Ovary (tissue), 9 donors: ENCODE measurements around the gene SEC23B. TPM values are rescaled to one million over a fixed set of nuclear protein-coding genes. Genes with fewer than 3 reads are reported as not detected.

Source experiments
- DNase-seq, 5 donors: peaks; one replicate each; pipeline ENCODE4 v3.0.0-alpha.2; 2019 to 2020
- H3K27ac ChIP-seq, 2 donors: fragments of 200-600 bp; one replicate each; pipeline versions ENCODE4 v1.5.1 to v1.8.0; 2019 to 2022
- H3K27me3 ChIP-seq: fragments of 200-600 bp; one replicate; pipeline ENCODE4 v1.8.0; 2022
- H3K36me3 ChIP-seq: fragments of 200-600 bp; sonication (generic); one replicate; pipeline ENCODE4 v1.5.1; 2019
- H3K4me1 ChIP-seq: one replicate; pipeline ENCODE4 v1.8.1; 2013; ENCODE audit warnings: mild to moderate bottlenecking, moderate library complexity; ENCODE audit not compliant: insufficient read depth
- H3K4me3 ChIP-seq: fragments of 200-600 bp; sonication (generic); one replicate; pipeline ENCODE4 v1.5.1; 2017
- H3K9me3 ChIP-seq, 2 donors: fragments of 200-600 bp in 1 of 2; sonication (generic) in 1 of 2; one replicate each; pipeline versions ENCODE4 v1.5.1 to v1.8.1; 2013 to 2019; ENCODE audit warnings: mild to moderate bottlenecking in 1 of 2, moderate library complexity in 1 of 2
- EP300 ChIP-seq: sonication (generic); formaldehyde crosslinking; IDR thresholded peaks from one replicate; pipeline ENCODE4 v1.6.1; 2017; ENCODE audit warnings: antibody characterized with exemption
- POLR2A ChIP-seq: fragments of 450-650 bp; IDR thresholded peaks from one replicate; pipeline ENCODE4 v1.6.1; 2017; ENCODE audit warnings: antibody characterized with exemption, mild to moderate bottlenecking, moderate library complexity
- WGBS, 3 donors: extraction: QIAGEN DNeasy Blood & Tissue Kit in 1 of 3; methylation state at CpG; one replicate each; pipeline versions ENCODE4 v1.1.5 to v1.1.7; 2013 to 2017; 5-methylcytosine and 5-hydroxymethylcytosine counted together
- intact Hi-C, 4 donors: fragments of 100-400 bp; cut with DNase I; formaldehyde crosslinking; loops; one replicate each; pipeline versions ENCODE4 v1.11.0 to v1.15.1; 2022 to 2023
- polyA plus RNA-seq, 2 donors: library from polyadenylated mRNA; stranded (reverse); fragments of 200-250 nt in 1 of 2; fragments of 350-450 nt in 1 of 2; fragmentation: Illumina TruSeq in 1 of 2; extraction: RNeasy Lipid Tissue Mini Kit (QIAGEN cat#74804) in 1 of 2; gene quantifications; one replicate each; pipeline ENCODE4 v1.2.3, GENCODE V29; 2013 to 2014
- total RNA-seq, 7 donors: library from RNA; depleted of rRNA in 2 of 7; stranded (reverse); fragments of >200 nt in 2 of 7; fragmentation: NEBNext Ultra II Directional in 3 of 7; extraction: Animal tissue kit (Norgen Biotek cat#: 25700) in 3 of 7; gene quantifications; one replicate each; pipeline versions ENCODE4 v1.1.0 to v1.2.4, GENCODE V29; 2016 to 2023
- TF ChIP-seq, protein P1 (sequence below), 3 donors: fragments of 450-650 bp in 2 of 3; fragments of 200-600 bp in 1 of 3; IDR thresholded peaks; one replicate each; pipeline versions ENCODE4 v1.5.1 to v1.8.0; 2016 to 2022; ENCODE audit warnings: antibody characterized with exemption in 3 of 3, mild to moderate bottlenecking in 1 of 3
- donor health status: DM: no; HTN: no; CAD: no; lungs with moderate emphysema.
- donor health status: DM: no; HTN: no; CAD: no.
- donor health status: Bipolar disorder and iron deficiency.
- donor health status: DM: yes; HTN: yes; CAD: no.
- donor health status: DM: no; HTN: no; CAD: no.
- donor health status: DM: yes; HTN: yes; CAD: no.

SEC23B gene
- total and polyA plus RNA-seq, 9 donors: 11.2 to 48.0 (median 35.9) TPM

DNA sequence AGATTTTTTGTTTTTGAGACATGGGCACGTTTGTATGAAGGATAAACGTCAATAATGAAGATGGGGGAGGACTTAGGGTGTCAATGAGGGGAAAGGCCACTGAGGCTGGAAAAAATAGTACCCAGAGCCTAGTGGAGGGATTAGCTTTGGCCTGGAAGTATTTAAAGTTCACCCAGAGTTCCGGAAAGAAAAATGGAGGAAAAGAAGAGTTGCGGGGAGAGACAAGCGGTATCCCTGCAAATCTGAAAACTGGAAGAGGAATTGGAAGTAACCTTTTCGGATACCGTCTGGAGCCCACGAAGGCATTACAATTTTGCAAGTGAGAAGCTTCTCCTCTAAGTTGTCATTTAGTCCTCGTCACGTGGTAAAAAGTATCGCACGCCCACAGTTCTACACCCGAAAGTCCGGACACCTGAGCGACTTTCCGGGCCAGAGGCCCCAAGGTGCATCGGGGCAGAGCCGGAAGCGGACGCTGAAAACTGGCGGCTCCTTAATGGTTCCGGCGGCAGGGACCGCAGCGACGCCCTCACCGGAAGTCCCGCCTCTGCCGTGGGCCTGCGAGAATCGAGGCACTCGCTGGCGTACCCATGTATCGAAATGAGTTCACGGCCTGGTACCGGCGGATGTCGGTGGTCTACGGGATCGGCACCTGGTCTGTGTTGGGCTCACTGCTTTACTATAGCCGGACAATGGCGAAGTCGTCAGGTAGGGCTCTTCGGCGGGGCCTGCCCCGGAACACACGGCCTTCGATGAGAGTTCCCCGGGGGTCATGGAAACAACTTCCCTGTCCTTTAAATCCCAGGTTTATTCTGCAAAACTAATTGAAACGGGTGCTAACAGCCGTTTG lies 59.4 kb downstream of the SEC23B start, which contains the start of gene SMIM26:
Gene SMIM26 (plus strand): TSS at position 541 of the 847 bp plus-strand sequence. CDS start 47 bp downstream, at position 588.
- no peaks in the 10 kb centered on the region for H3K9me3 ChIP-seq
- no peaks in the 10 kb centered on the region for H3K36me3 ChIP-seq
- peak; percentile 46 for TF ChIP-seq POLR2A
- TF ChIP-seq EP300: no peak
- DNase-seq: peak; percentile 92 to 95 (median 94)
- H3K4me3 ChIP-seq: peak within 1 kb of the TSS; percentile 78
- peaks cover 2% of the 10 kb centered on the region for H3K4me1 ChIP-seq
- H3K27me3 ChIP-seq: no peaks in the 10 kb centered on the region
- peak within 1 kb of the TSS; percentile 28 to 86 for H3K27ac ChIP-seq
- 0 to 1% (median 0%) methylated on average over 49 to 51 of the region's 51 CpGs for WGBS, 3 donors
- intact Hi-C loops: no loop called here

DNA sequence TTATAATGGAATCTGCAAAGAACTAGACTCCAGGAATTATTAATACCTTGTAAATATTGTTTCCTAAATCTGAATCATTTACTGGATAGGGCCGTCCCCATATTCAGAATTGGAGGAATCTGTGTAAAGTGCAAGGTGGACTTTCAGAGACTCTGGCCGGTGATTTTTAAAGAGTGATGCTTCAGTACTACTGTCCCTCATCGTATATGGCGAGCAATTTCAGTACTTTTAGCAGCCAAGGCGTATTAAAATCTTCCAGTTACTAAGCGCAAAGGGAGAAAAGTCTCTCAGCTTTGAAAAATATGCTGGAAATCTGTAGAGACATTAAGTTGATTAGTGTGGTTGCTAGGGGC lies 60.0 kb downstream of the SEC23B start:
- peak overlapping the region; percentile 28 to 86 for H3K27ac ChIP-seq
- H3K36me3 ChIP-seq: no peaks in the 10 kb centered on the region
- H3K4me1 ChIP-seq: peaks cover 2% of the 10 kb centered on the region
- H3K9me3 ChIP-seq: no peaks in the 10 kb centered on the region
- peak overlapping the region; percentile 78 for H3K4me3 ChIP-seq
- 2 to 4% (median 3%) methylated on average over 6 of the region's 6 CpGs for WGBS, 3 donors
- no peaks in the 10 kb centered on the region for H3K27me3 ChIP-seq
- no peak for DNase-seq
- intact Hi-C loops: no loop called here
- TF ChIP-seq EP300: no peak
- TF ChIP-seq, protein P1, sequence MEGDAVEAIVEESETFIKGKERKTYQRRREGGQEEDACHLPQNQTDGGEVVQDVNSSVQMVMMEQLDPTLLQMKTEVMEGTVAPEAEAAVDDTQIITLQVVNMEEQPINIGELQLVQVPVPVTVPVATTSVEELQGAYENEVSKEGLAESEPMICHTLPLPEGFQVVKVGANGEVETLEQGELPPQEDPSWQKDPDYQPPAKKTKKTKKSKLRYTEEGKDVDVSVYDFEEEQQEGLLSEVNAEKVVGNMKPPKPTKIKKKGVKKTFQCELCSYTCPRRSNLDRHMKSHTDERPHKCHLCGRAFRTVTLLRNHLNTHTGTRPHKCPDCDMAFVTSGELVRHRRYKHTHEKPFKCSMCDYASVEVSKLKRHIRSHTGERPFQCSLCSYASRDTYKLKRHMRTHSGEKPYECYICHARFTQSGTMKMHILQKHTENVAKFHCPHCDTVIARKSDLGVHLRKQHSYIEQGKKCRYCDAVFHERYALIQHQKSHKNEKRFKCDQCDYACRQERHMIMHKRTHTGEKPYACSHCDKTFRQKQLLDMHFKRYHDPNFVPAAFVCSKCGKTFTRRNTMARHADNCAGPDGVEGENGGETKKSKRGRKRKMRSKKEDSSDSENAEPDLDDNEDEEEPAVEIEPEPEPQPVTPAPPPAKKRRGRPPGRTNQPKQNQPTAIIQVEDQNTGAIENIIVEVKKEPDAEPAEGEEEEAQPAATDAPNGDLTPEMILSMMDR (IDR thresholded peaks at IDR 0.05): no peak
- TF ChIP-seq POLR2A: no peak

GRCh38 chr20:18571009-18571408 lies 63.3 kb downstream of the SEC23B start:
- Histone ChIP-seq H3K4me1 (peaks cover 2% of the 10 kb centered on the region), H3K9me3 (no peaks in the 10 kb centered on the region), H3K27ac (no peak overlapping the region), H3K4me3 (no peak overlapping the region), H3K27me3 (no peaks in the 10 kb centered on the region), H3K36me3 (no peaks in the 10 kb centered on the region)
- no peak for TF ChIP-seq POLR2A
- no peak for TF ChIP-seq EP300
- TF ChIP-seq, protein P1 (IDR thresholded peaks at IDR 0.05): no peak
- 96 to 100% (median 100%) methylated on average over 2 of the region's 2 CpGs for WGBS, 3 donors
- no peak for DNase-seq
- intact Hi-C loops: no loop called here

GRCh38 chr20:18571578-18571977 lies 63.8 kb downstream of the SEC23B start:
- H3K36me3 ChIP-seq: no peaks in the 10 kb centered on the region
- H3K9me3 ChIP-seq: no peaks in the 10 kb centered on the region
- H3K4me1 ChIP-seq: peaks cover 2% of the 10 kb centered on the region
- intact Hi-C loops: no loop called here
- DNase-seq: no peak
- no peaks in the 10 kb centered on the region for H3K27me3 ChIP-seq
- TF ChIP-seq, protein P1 (IDR thresholded peaks at IDR 0.05): no peak
- no peak for TF ChIP-seq EP300
- no peak overlapping the region for H3K27ac ChIP-seq
- WGBS, 3 donors: 97 to 99% (median 99%) methylated on average over 2 of the region's 2 CpGs
- no peak overlapping the region for H3K4me3 ChIP-seq

DNA sequence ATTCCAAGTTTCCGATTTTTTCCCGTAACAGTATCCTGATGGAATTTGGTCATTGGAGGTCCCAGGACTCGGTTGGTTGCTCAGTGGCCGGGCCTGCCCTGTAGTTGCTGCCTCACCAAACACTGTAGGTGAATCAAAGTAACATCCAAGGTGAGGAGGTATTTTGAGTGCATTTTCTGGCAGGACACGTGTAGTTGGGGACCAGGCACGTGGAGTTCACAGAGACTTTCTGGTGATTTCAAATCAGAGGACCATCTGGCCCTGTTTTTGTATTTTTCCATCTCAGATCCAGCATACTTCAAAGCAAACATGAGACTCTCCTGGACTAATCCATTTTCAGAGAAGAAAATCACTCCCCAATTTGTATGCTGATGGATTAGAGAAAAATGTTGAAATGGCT lies 70.2 kb downstream of the SEC23B start:
- Histone ChIP-seq H3K27ac (no peak overlapping the region), H3K4me3 (no peak overlapping the region), H3K4me1 (no peaks in the 10 kb centered on the region), H3K9me3 (no peaks in the 10 kb centered on the region), H3K36me3 (no peaks in the 10 kb centered on the region), H3K27me3 (no peaks in the 10 kb centered on the region)
- 75 to 91% (median 86%) methylated on average over 6 of the region's 6 CpGs for WGBS, 3 donors
- DNase-seq: no peak
- TF ChIP-seq POLR2A (no peak), EP300 (no peak)
- TF ChIP-seq, protein P1 (IDR thresholded peaks at IDR 0.05): no peak
- intact Hi-C loops: no loop called here
